Testis (tissue), 3 donors: Measurements from ENCODE around the gene ACAA1. TPM values are rescaled to one million over a fixed set of nuclear protein-coding genes. Genes with fewer than 3 reads are reported as not detected.

Source experiments
- DNase-seq: peaks from one replicate; pipeline ENCODE4 v3.0.0-alpha.2; 2019
- H3K27ac ChIP-seq, 2 donors: fragments of 200-600 bp; sonication (generic); one replicate each; pipeline ENCODE4 v1.5.1; 2019
- H3K27me3 ChIP-seq: fragments of 200-600 bp; sonication (generic); one replicate; pipeline ENCODE4 v1.5.1; 2019
- H3K36me3 ChIP-seq: fragments of 200-600 bp; sonication (generic); one replicate; pipeline ENCODE4 v1.5.1; 2017; ENCODE audit warnings: low read depth; ENCODE audit errors: missing control alignments
- H3K4me1 ChIP-seq: fragments of 200-600 bp; sonication (generic); one replicate; pipeline ENCODE4 v1.5.1; 2019
- H3K4me3 ChIP-seq, 2 donors: fragments of 200-600 bp; sonication (generic); one replicate each; pipeline ENCODE4 v1.5.1; 2017 to 2019
- H3K9me3 ChIP-seq: fragments of 200-600 bp; sonication (generic); one replicate; pipeline ENCODE4 v1.5.1; 2017
- CTCF ChIP-seq, 3 experiments: fragments of 450-650 bp in 2 of 3; fragments of 200-600 bp in 1 of 3; sonication (generic) in 1 of 3; IDR thresholded peaks; one replicate each; pipeline ENCODE4 v1.5.1; 2016 to 2019; ENCODE audit warnings: antibody characterized with exemption in 3 of 3, mild to moderate bottlenecking in 2 of 3, moderate library complexity in 1 of 3
- POLR2A ChIP-seq: fragments of 450-650 bp; IDR thresholded peaks from one replicate; pipeline ENCODE4 v1.6.1; 2017; ENCODE audit warnings: antibody characterized with exemption, mild to moderate bottlenecking, moderate library complexity
- WGBS, 2 donors: methylation state at CpG; one replicate each; pipeline ENCODE4 v1.1.5; 2018; 5-methylcytosine and 5-hydroxymethylcytosine counted together
- intact Hi-C: fragments of 100-400 bp; cut with DNase I; formaldehyde crosslinking; loops from one replicate; pipeline ENCODE4 v1.15.1; 2023; ENCODE audit warnings: low total_unique reads
- polyA plus RNA-seq: library from polyadenylated mRNA; stranded (reverse); fragments of 350-450 nt; fragmentation: Illumina TruSeq; extraction: RNeasy Lipid Tissue Mini Kit (QIAGEN cat#74804); gene quantifications from one replicate; pipeline ENCODE4 v1.2.3, GENCODE V29; 2014; ENCODE audit warnings: low read depth, low replicate concordance; ENCODE audit not compliant: insufficient read depth
- total RNA-seq, 2 donors: library from RNA; depleted of rRNA; stranded (reverse); fragments of >200 nt; gene quantifications; one replicate each; pipeline ENCODE4 v1.2.3, GENCODE V29; 2016

The ACAA1 gene
- total and polyA plus RNA-seq, 3 donors from 2014 or later = 50.7 to 60.9 (median 58.3) TPM

- H3K36me3 ChIP-seq = no peaks in the 10 kb centered on the region
- TF ChIP-seq CTCF (IDR thresholded peaks at IDR 0.05) = no peak
- no peak for TF ChIP-seq POLR2A
- no peaks in the 10 kb centered on the region for H3K4me1 ChIP-seq
- DNase-seq = no peak
- intact Hi-C loops = no loop called here
- no peak overlapping the region for H3K27ac ChIP-seq
- H3K4me3 ChIP-seq = no peak overlapping the region
- 82 to 84% methylated on average over 3 of the region's 3 CpGs for WGBS, 2 donors
- no peaks in the 10 kb centered on the region for H3K27me3 ChIP-seq
- H3K9me3 ChIP-seq = no peaks in the 10 kb centered on the region
These were observed 14.0 kb upstream of the ACAA1 start for GRCh38 chr3:38150780-38151528.

- no peaks in the 10 kb centered on the region for H3K36me3 ChIP-seq
- no peak overlapping the region for H3K27ac ChIP-seq
- no peaks in the 10 kb centered on the region for H3K27me3 ChIP-seq
- H3K4me1 ChIP-seq = no peaks in the 10 kb centered on the region
- intact Hi-C loops = no loop called here
- DNase-seq = no peak
- WGBS, 2 donors = 70 to 79% methylated on average over 3 of the region's 3 CpGs
- TF ChIP-seq CTCF (IDR thresholded peaks at IDR 0.05) = no peak
- no peak for TF ChIP-seq POLR2A
- no peak overlapping the region for H3K4me3 ChIP-seq
- H3K9me3 ChIP-seq = no peaks in the 10 kb centered on the region
These were observed 12.8 kb upstream of the ACAA1 start for GRCh38 chr3:38149708-38150107.

- intact Hi-C loops = no loop called here
- DNase-seq = no peak
- 80 to 82% methylated on average over 5 of the region's 5 CpGs for WGBS, 2 donors
- no peaks in the 10 kb centered on the region for H3K27me3 ChIP-seq
- H3K4me1 ChIP-seq = no peaks in the 10 kb centered on the region
- no peaks in the 10 kb centered on the region for H3K9me3 ChIP-seq
- no peak overlapping the region for H3K4me3 ChIP-seq
- no peaks in the 10 kb centered on the region for H3K36me3 ChIP-seq
- no peak for TF ChIP-seq POLR2A
- no peak for TF ChIP-seq CTCF (IDR thresholded peaks at IDR 0.05)
- H3K27ac ChIP-seq = no peak overlapping the region
These were observed 11.5 kb upstream of the ACAA1 start for GRCh38 chr3:38148311-38148882.

GRCh38 chr3:38147421-38147820, 10.5 kb upstream of the ACAA1 start:
- no peak for DNase-seq
- H3K4me3 ChIP-seq = no peak overlapping the region
- no peak overlapping the region for H3K27ac ChIP-seq
- no peaks in the 10 kb centered on the region for H3K4me1 ChIP-seq
- no peaks in the 10 kb centered on the region for H3K9me3 ChIP-seq
- TF ChIP-seq POLR2A (no peak), CTCF (IDR thresholded peaks at IDR 0.05) (no peak)
- 91% methylated on average over 3 of the region's 3 CpGs for WGBS, 2 donors
- no peaks in the 10 kb centered on the region for H3K27me3 ChIP-seq
- intact Hi-C loops = no loop called here
- H3K36me3 ChIP-seq = no peaks in the 10 kb centered on the region

GRCh38 chr3:38146504-38146903, 9.6 kb upstream of the ACAA1 start:
- WGBS, 2 donors = 93 to 94% methylated on average over 2 of the region's 2 CpGs
- no peaks in the 10 kb centered on the region for H3K9me3 ChIP-seq
- DNase-seq = no peak
- no peak overlapping the region for H3K27ac ChIP-seq
- no peaks in the 10 kb centered on the region for H3K27me3 ChIP-seq
- no peak overlapping the region for H3K4me3 ChIP-seq
- H3K4me1 ChIP-seq = no peaks in the 10 kb centered on the region
- intact Hi-C loops = no loop called here
- no peak for TF ChIP-seq CTCF (IDR thresholded peaks at IDR 0.05)
- TF ChIP-seq POLR2A = no peak
- H3K36me3 ChIP-seq = no peaks in the 10 kb centered on the region
